GM18858 (cell line): Measurements from ENCODE around the gene DPP10.

Source experiments
- ATAC-seq: cut with Tn5 transposase; IDR thresholded peaks from one replicate; pipeline ENCODE4 v1.9.1; 2021; ENCODE audit not compliant: unreplicated experiment

The DPP10 gene

GRCh38 chr2:115635430-115635829 lies 1193.0 kb downstream of the DPP10 start:
- no peak for ATAC-seq

GRCh38 chr2:115649731-115650130 lies 1207.3 kb downstream of the DPP10 start:
- no peak for ATAC-seq

GRCh38 chr2:115650827-115651226 lies 1208.4 kb downstream of the DPP10 start:
- no peak for ATAC-seq

- ATAC-seq, result no peak
These were observed 1210.2 kb downstream of the DPP10 start for GRCh38 chr2:115652652-115653051.

GRCh38 chr2:115654362-115654761 lies 1211.9 kb downstream of the DPP10 start:
- ATAC-seq, result no peak

- ATAC-seq, result no peak
These were observed 1235.7 kb downstream of the DPP10 start for GRCh38 chr2:115678129-115678528.

GRCh38 chr2:115684345-115684744 lies 1241.9 kb downstream of the DPP10 start:
- no peak for ATAC-seq

GRCh38 chr2:115691409-115691808 lies 1249.0 kb downstream of the DPP10 start:
- no peak for ATAC-seq

- ATAC-seq, result no peak
These were observed 1252.2 kb downstream of the DPP10 start for GRCh38 chr2:115694651-115695050.

GRCh38 chr2:115733190-115733775 lies 1290.8 kb downstream of the DPP10 start:
- ATAC-seq, result no peak

GRCh38 chr2:115738111-115738510 lies 1295.7 kb downstream of the DPP10 start:
- ATAC-seq, result no peak

- no peak for ATAC-seq
These were observed 1297.1 kb downstream of the DPP10 start for GRCh38 chr2:115739574-115739973.

GRCh38 chr2:115746151-115746550 lies 1303.7 kb downstream of the DPP10 start:
- ATAC-seq, result no peak

- ATAC-seq, result no peak
These were observed 1314.8 kb downstream of the DPP10 start for GRCh38 chr2:115757286-115757685.

GRCh38 chr2:115763601-115764000 lies 1321.2 kb downstream of the DPP10 start:
- no peak for ATAC-seq

- ATAC-seq, result no peak
These were observed 1329.1 kb downstream of the DPP10 start for GRCh38 chr2:115771516-115771915.

GRCh38 chr2:115774361-115774760 lies 1331.9 kb downstream of the DPP10 start:
- no peak for ATAC-seq

- ATAC-seq, result no peak
These were observed 1336.7 kb downstream of the DPP10 start for GRCh38 chr2:115779085-115779632.

GRCh38 chr2:115782286-115782685 lies 1339.8 kb downstream of the DPP10 start:
- ATAC-seq, result no peak

GRCh38 chr2:115796078-115796477 lies 1353.6 kb downstream of the DPP10 start:
- ATAC-seq, result no peak

- no peak for ATAC-seq
These were observed 1364.8 kb downstream of the DPP10 start for GRCh38 chr2:115807276-115807675.

GRCh38 chr2:115825912-115826311 lies 1383.5 kb downstream of the DPP10 start:
- no peak for ATAC-seq

GRCh38 chr2:115833196-115833595 lies 1390.8 kb downstream of the DPP10 start:
- ATAC-seq, result no peak
